GM18519 (cell line): ENCODE data around the gene BIRC6.
"Not testable (repeated sequence)": the region's sequence is repeated elsewhere in the genome, so short reads cannot be mapped to it uniquely, and the experiment has no call there.

Experiments
- ATAC-seq: cut with Tn5 transposase; IDR thresholded peaks from one replicate; pipeline ENCODE4 v1.9.1; 2021; ENCODE audit warnings: mild to moderate bottlenecking, moderate library complexity; ENCODE audit not compliant: unreplicated experiment, low FRiP score

BIRC6 gene

DNA sequence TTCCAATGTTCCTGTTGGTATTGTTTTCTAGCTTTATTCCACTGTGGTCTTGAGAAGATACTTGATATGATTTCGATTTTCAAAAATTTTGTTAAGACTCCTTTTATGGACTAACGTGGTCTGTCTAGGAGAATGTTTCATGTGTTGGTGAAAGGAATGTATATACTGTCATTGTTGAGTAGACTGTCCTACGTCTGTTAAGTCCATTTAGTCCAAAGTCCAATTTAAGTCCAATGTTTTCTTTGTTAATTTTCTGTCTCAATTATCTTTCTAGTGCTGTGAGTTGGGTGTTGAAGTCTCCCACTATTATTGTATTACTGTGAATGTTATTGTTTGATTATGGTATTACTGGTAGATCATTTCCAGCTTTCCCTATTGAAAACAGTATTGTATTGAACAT is 215.2 kb downstream of the BIRC6 start:
- no peak for ATAC-seq

DNA sequence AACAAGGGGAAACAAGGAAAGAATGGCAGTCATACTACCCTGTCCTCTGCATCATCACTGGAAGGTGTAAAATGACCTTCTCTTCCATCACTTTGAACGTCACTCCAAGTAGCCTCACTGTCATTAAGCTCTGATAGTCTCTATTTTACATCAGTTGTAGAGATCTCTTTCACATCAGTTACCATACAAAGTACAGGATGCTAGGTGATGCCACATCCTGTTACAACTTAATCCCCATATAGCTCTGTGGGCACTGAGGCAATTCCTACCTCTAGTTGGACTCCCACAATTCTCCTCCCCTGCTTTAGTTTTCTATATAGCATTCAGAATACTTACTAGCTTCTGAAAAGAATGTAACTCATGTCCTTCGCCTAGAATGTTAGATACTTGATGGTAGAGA is 215.9 kb downstream of the BIRC6 start:
- ATAC-seq: no peak

DNA sequence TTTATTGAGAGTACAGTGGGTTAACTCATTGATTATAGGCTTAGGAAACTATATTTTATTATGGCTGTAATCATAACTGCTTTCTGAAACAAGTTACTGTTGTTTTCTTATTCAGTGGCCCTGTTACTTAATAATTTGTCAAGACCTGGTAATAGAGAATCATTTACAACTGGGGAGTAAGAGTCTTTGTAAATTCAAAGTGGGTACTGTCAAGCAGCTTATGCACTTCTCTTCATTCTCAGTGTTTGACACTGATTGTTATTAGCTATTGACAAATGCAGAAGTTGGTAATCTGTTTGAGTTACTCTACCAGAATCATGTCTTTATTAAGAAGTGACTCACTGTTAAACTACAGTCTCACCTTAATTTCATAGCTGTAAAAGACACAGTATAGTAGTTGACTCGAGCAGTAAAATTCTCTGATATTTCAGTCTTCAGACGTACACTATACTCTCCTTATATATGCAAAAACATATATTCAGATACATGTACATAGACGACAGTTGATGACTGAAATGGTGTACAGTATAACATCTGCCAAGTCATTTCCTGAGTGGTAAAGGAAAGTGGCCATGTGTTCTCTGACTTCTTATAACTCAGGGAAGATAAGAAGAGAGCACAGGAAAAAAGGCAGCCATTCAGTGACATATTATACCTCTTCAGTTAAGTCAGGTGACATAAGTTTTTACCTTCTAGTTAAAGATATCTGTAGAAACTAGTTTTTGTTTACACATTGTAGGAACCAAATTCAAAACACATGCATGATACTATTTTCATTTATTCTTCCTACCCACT is 235.0 kb downstream of the BIRC6 start:
- peak; percentile 65 for ATAC-seq

DNA sequence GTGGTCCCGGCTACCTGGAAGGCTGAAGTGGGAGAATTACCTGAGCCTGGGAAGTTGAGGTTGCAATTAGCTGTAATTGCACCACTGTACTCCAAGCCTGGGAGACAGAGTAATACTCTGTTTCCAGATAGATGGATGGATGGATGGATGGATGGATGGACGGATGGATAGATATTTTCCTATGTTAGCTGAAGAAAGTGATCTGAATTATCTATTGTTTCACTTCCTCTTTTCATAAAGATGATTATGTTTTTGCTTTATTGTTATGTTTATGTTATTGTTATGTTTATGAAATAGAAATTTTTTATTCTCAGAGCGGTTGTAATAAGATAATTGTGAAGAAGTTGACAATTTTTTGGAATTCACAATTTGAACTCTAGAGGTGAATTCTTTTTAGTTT is 237.8 kb downstream of the BIRC6 start:
- no peak for ATAC-seq

DNA sequence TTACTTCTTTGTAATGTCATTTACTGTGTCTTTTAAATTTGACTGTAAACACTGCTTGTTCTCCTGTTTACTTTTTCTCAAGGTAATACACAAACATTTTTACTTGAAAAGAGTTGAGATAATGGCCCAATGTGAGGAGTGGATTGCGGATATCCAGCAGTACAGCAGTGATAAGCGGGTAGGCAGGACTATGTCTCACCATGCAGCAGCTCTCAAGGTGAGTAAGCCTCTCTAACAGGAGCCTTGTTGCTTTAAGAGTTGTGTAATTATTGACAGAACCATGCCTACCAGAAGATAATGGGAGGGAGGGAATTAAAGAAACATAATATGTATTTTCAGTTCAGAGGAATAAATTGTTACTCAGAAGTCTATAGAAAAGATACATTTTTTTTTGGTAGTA is 254.5 kb downstream of the BIRC6 start:
- no peak for ATAC-seq

DNA sequence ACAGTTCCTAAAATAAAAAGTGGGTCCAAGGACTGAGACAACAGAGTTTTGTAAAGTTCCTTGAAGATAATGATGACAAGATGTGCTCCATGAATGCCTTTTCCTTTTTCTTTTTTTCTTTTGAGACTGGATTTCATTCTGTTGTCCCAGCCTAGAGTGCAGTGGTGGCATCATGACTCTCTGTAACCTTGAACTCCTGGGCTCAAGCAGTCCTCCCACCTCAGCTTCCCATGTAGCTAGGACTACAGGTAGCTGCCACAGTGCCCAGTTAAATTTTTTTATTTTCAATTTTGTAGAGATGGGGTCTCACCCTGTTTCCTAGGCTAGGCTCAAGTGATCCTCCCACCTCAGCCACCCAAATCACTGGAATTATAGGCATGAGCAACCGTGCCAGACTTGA is 254.9 kb downstream of the BIRC6 start:
- ATAC-seq: no peak

DNA sequence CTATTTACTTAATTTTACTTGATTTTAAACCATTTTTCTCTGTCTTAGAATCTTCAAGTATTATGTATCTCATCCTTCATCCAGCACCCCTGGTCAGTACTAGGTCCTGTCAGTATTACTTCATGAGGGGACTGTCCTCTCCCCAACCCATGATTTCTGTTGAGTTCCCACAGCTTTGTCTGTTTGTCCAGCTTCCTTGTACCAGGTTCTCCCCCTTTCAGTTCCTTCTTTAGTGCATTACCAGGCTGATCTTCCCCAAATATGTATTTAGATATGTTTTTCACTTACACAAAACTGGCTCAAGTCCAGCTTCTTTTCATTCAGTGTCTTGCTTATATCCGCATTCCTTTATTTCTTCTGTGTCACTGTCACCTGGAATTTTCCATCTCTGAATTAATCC is 257.3 kb downstream of the BIRC6 start:
- no peak for ATAC-seq

DNA sequence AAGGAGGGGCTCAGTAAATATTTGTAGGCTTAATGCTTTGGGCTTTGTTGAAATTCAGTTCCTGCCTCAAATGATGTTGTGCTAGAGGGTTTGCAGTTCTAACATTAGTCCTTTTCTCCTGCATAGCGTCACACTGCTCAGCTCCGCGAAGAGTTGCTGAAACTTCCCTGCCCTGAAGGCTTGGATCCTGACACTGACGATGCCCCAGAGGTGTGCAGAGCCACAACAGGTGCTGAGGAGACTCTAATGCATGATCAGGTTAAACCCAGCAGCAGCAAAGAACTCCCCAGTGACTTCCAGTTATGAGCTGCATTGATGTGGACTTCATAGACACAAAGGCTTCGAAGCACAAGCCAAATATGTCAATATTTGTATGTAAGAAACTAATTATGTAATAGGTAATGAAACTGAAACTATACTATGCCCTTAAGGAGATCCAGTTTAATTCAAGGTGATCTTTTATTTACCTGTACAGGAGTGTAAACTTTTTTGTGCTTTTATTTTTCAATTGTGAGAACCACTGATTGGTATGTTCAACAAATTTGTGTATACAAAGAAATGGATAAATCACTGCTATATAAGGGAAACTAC is 260.9 kb downstream of the BIRC6 start:
- no peak for ATAC-seq

DNA sequence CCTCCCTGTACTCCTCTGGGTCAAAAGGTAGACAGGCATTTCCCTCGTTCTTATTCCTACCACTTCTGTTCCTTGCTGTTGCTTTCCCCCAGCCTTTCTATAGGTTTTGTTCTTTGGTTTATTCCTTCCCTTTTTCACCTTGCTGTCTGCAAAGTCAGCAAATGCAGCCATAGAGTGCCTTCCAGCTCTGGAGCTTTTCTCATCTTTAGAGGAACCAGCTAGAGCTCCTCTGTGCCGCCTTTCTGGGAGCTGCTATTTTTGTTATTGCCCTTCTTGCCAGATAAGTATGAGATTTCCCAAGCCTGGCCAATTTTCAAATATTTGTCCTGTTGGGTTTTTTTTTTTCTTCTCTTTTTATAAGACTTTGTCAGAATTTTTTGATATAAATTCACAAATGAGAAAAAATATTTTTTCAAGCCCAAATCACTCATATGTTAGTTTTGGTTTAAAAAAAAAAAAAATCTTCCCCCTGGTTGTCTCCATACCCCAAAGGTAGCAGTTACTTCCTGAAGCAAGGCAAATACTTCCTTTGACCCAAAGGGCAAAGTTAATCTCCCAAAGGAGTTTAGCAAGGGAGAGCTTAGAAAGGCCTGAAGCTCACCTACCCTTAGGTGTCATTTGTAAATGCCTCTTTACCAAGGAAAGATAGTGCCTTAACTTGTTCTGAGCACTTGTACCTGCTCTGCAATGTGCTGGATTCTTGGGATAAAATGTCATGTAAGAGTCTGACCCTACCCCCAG is 265.9 kb downstream of the BIRC6 start:
- ATAC-seq: no peak

DNA sequence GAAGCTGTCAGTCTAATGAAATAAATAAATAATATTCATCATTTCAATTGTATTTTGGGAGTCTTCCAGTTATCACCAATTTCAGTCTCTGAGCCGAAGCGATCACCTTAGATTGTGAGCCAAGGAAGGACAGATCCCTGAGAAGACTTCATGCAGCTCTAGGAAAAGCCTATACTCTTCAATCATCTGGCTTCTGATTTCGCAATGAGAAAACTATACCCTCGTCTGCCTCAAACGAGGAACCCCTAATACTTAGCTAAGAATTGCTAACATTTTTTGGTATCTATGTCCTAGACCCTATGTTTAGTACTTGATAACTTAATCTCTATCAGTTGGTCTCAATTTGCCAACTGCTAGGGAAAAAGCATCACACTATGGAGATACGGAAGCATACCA is 266.5 kb downstream of the BIRC6 start:
- no peak for ATAC-seq

DNA sequence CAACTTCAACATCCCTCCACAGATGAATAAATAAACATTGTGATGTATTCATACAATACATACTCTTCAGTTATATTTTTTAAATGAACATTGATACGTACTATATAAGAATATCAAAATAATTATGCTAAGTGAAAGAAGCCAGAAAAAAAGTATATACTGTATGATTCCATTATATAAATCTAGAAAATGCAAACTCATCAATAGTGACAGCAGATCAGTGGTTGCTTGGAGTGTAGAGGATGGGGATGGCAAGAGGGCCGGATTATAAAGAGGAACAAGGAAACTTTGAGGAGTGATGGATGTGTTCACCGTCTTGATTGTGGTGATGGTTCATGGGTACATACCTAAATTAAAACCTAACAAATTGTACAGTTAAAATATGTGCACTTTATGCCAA is 268.0 kb downstream of the BIRC6 start:
- ATAC-seq: no peak

DNA sequence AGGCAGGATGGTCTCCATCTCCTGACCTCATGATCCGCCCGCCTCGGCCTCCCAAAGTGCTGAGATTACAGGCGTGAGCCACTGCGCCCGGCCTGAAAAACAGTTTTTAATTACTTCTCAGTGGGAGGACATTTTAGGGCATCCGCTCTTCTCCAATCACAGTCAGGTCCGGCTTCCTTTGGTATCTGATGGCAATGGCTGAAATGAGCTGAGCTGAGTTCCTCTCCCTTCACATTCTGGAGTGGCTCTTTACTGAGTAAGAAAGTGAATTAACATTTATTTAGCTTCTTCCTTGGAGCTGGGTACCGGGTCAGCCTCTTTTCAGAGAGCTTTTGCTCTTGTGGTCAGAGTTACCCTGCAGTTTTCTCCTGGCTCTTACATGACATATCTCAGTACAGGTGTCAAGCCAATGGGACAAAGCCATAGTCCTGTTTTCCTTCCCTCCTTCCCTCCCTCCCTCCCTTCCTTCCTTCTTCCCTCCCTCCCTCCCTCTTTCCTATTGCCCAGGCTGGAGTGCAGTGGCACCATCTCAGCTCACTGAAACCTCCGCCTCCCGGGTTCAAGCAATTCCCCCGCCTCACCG is 269.9 kb downstream of the BIRC6 start:
- no peak for ATAC-seq

DNA sequence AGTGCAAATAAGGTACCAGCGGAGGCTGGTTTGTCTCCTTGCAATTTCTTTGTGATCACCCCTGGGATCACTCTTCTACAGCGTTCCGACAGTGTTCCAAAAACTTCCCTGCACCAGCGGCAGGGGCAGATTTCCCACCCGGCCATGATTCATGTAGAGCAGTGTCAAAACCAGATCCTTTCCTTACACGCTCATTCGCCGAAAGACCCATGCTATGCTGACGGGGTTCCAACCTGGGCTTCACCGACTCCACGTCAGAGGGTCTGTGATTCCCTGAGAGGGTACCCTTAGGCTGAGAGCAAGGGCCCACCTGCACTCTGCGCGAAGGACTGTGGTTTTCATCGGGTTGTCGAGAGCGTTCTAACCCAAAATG is 270.6 kb downstream of the BIRC6 start:
- peak; percentile 23 for ATAC-seq

DNA sequence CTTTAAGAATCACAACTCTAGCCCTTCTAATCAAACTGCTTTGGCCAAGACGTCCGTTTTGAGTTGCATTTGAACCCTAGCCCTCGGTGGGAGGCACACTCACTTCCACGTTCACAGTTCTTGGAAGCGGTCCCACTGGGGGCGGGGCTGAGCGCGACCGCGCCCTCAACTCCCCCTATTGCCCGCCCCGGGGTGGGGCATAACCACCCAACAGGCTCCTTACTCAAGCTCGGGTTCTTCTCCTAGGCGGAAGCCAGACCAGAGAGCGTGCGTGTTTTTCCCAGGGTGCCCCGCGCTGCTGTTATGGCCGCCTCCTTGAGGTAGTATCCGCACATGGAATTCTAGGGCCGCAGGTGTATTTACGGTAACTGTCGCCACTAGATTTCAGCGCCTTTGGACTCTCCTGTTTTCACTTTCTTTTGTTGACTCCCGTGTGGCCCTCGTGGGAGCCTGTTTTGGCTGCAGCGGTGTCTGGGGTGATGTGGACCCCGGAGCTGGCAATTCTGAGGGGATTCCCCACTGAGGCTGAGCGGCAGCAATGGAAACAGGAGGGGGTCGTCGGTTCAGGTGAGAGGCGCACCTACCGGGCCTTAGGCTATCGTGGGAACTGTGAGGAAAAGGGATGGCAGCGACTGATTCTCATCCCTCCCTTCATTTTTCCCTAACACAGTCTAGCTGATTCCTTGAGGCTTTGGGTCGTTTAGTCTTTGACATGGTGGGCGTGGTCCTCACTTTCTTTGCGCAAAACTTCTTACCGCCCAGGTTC is 271.2 kb downstream of the BIRC6 start, which contains the start of gene TTC27:
TTC27 (plus strand) TSS at position 237 of the 766 bp plus-strand sequence; CDS start at position 480, 243 bp downstream.
- peak; percentile 100 for ATAC-seq

DNA sequence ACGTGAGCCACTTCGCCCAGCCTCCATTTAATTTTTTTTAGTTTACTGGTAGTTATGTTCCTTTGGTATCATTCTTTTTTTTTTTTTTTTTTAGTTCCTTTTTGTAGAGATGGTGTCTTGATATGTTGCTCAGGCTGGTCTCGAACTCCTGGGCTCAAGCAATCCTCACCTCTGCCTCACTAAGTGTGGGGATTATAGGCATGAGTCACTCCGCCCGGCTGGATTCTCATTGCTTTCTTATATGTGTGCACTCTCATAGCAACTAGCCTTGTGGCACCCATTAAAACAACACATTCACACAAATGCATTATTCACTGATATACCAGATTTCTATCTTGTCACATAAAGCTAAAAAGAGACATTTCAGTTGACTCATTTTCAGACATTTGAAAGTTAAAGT is 275.3 kb downstream of the BIRC6 start:
- no peak for ATAC-seq

DNA sequence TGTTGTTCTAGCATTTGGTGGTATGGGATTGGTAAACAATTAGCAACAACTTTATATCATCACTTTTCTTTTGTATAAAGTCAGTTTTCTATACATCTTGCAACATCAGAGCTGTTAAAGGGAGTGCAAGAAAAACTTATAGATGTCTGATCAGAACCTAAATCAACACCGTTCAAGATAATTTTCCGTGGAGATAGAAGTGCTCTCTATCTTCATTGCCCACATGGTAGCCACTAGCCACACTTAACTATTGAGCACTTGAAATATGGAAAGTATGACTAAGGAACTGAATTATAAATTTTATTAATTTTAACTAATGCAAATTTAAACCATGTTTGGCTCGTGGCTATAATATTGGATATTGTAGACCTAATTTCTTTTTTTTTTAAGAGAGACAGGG is 276.2 kb downstream of the BIRC6 start:
- no peak for ATAC-seq

DNA sequence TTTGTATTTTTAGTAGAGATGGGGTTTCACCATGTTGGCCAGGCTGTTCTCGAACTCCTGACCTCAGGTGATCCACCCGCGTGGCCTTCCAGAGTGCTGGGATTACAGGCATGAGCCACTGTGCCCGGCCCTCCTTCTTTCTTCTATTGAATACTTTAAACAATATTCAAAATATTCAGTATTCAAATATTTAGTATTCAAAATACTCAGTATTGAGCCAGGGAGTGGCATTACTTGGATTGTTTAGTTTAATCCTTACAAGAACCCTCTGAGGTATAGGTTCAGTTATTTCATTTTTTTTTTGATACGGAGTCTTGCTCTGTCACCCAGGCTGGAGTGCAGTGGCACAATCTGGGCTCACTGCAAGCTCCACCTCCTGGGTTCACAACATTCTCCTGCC is 281.7 kb downstream of the BIRC6 start:
- not testable (repeated sequence) for ATAC-seq

DNA sequence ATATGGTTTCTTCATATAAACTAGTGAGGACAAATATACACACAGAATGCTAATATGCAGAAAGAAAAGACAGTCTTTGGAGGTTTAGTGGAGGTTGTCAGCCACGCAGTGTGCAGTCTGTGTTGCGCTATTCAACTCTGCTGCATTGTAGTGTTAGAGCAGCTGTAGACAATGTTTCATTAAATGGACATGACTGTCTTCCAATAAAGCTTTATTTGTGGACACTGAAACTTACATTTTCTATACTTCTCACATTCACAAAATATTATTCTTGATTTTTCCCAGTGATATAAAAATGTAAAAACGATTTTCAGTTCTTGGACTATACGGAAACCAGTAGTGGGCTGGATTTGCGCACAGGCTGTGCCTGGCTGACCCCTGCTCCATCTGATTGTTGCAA is 284.4 kb downstream of the BIRC6 start:
- ATAC-seq: no peak

DNA sequence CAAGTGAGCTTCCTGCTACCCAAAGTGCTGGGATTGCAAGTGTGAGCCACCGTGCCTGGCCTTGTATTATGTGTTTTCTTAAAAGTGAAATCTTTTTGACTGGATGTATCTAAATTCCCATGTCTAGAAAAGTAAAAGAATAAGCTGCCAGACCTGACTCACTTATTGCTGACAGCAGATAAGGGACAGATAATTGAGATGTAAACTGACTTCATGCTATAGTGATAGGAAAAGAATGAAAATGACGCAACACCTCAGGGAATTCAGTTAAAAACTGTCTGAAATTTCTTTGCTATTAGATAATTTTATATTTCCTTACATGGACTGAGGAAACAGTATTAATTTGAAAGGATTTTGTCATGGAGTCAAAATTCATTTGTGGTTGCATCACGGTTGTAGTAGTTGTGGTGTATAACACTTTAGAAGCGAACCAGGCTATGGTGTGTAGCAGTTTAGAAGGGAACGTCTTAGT is 290.4 kb downstream of the BIRC6 start:
- no peak for ATAC-seq

DNA sequence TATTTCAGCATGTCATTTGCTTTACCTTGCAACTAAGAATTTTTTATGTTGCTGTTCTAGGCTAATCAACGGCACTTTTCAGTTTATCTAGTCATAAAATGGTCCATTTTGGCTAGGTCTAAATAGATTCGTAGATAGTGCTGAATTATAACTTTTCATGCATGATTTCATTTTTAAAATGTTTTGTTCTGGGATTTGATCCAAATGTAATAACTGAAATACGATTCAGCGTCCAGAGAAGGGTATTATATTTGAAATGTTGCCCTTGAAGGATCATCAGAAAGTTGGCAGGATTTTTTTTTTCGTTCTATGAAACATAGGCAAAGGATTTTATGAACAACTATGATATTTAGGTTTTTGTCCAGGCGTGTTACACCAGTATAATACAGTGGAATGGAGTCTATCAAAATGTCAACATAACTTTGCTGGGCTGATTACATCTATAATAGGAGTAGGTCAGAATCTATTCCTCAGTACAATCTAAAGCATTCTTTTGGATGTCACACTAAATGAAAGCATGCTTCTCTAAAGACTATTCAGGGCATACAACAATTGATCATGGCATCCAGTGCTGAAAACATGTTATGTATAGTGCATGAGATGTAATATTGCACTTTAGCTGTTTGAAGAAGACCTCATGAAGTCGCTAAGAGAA is 295.9 kb downstream of the BIRC6 start:
- no peak for ATAC-seq
